ENCODE results near the gene PCSK6.
A peak's percentile ranks its signal among the peaks of the same experiment; 100 is the strongest.

Gene PCSK6

GRCh38 chr15:101332061-101332467, 157.4 kb downstream of the PCSK6 start:
- DNase-seq (ENCODE audit: low read depth in 1 of 2, low spot score in 1 of 2): no peak

GRCh38 chr15:101329867-101330380, 159.6 kb downstream of the PCSK6 start:
- no peak for DNase-seq (ENCODE audit: low read depth in 1 of 2, low spot score in 1 of 2)

- no peak for DNase-seq (ENCODE audit: low read depth in 1 of 2, low spot score in 1 of 2)
Measured at GRCh38 chr15:101329309-101329863, 160.1 kb downstream of the PCSK6 start.

- no peak for DNase-seq (ENCODE audit: low read depth in 1 of 2, low spot score in 1 of 2)
Measured at GRCh38 chr15:101328001-101328400, 161.5 kb downstream of the PCSK6 start.

- no peak for DNase-seq (ENCODE audit: low read depth in 1 of 2, low spot score in 1 of 2)
Measured at GRCh38 chr15:101327147-101327740, 162.3 kb downstream of the PCSK6 start.

- DNase-seq (ENCODE audit: low read depth in 1 of 2, low spot score in 1 of 2): no peak
Measured at GRCh38 chr15:101326462-101327146, 162.9 kb downstream of the PCSK6 start.

- DNase-seq (ENCODE audit: low read depth in 1 of 2, low spot score in 1 of 2): no peak
Measured at GRCh38 chr15:101326026-101326315, 163.5 kb downstream of the PCSK6 start.

GRCh38 chr15:101325263-101326025, 164.1 kb downstream of the PCSK6 start:
- DNase-seq (ENCODE audit: low read depth in 1 of 2, low spot score in 1 of 2): no peak

GRCh38 chr15:101324524-101325177, 164.9 kb downstream of the PCSK6 start:
- no peak for DNase-seq (ENCODE audit: low read depth in 1 of 2, low spot score in 1 of 2)

GRCh38 chr15:101323793-101324523, 165.5 kb downstream of the PCSK6 start:
- DNase-seq (ENCODE audit: low read depth in 1 of 2, low spot score in 1 of 2): no peak

- no peak for DNase-seq (ENCODE audit: low read depth in 1 of 2, low spot score in 1 of 2)
Measured at GRCh38 chr15:101322854-101323477, 166.5 kb downstream of the PCSK6 start.

GRCh38 chr15:101322016-101322695, 167.4 kb downstream of the PCSK6 start:
- DNase-seq (ENCODE audit: low read depth in 1 of 2, low spot score in 1 of 2): no peak

- DNase-seq (ENCODE audit: low read depth in 1 of 2, low spot score in 1 of 2): peak; percentile 24 to 25
Measured at GRCh38 chr15:101320501-101321052, 168.9 kb downstream of the PCSK6 start.

- DNase-seq (ENCODE audit: low read depth in 1 of 2, low spot score in 1 of 2): no peak
Measured at GRCh38 chr15:101318839-101319238, 170.7 kb downstream of the PCSK6 start.

GRCh38 chr15:101318147-101318819, 171.2 kb downstream of the PCSK6 start:
- DNase-seq (ENCODE audit: low read depth in 1 of 2, low spot score in 1 of 2): no peak

GRCh38 chr15:101317336-101317872, 172.1 kb downstream of the PCSK6 start:
- DNase-seq (ENCODE audit: low read depth in 1 of 2, low spot score in 1 of 2): no peak

GRCh38 chr15:101316529-101316928, 173.0 kb downstream of the PCSK6 start:
- DNase-seq (ENCODE audit: low read depth in 1 of 2, low spot score in 1 of 2): no peak

GRCh38 chr15:101315736-101316135, 173.8 kb downstream of the PCSK6 start:
- no peak for DNase-seq (ENCODE audit: low read depth in 1 of 2, low spot score in 1 of 2)

All from activated T-helper 1 cell treated with anti-CD3 and anti-CD28 coated beads, Interleukin-2, amount 50 U/mL, for 16 hours (primary cell).